Mucosa of stomach (tissue), 1 donor: ENCODE results near the gene CAMK2B.

Experiments
- H3K27me3 ChIP-seq: one replicate; pipeline ENCODE4 v1.7.0; 2013; ENCODE audit warnings: mild to moderate bottlenecking, low read length; ENCODE audit not compliant: control insufficient read depth, insufficient read depth
- H3K36me3 ChIP-seq: one replicate; pipeline ENCODE4 v1.7.0; 2013; ENCODE audit warnings: low read length; ENCODE audit not compliant: control insufficient read depth, insufficient read depth
- H3K4me1 ChIP-seq: one replicate; pipeline ENCODE4 v1.7.0; 2013; ENCODE audit warnings: mild to moderate bottlenecking, low read length; ENCODE audit not compliant: control insufficient read depth, insufficient read depth
- H3K4me3 ChIP-seq: one replicate; pipeline ENCODE4 v1.7.0; 2013; ENCODE audit warnings: low read length
- H3K9ac ChIP-seq: one replicate; pipeline ENCODE4 v1.7.0; 2013; ENCODE audit warnings: mild to moderate bottlenecking, low read length, moderate library complexity
- H3K9me3 ChIP-seq: one replicate; pipeline ENCODE4 v1.7.0; 2013; ENCODE audit warnings: mild to moderate bottlenecking, low read length, moderate library complexity; ENCODE audit not compliant: control insufficient read depth
- donor health status: Pancreatic carcinoma.

CAMK2B gene

GRCh38 chr7:44288381-44288685 is 37.1 kb downstream of the CAMK2B start:
- H3K4me1 ChIP-seq: peaks cover 10% of the 10 kb centered on the region

GRCh38 chr7:44287488-44288380 is 37.7 kb downstream of the CAMK2B start:
- Histone ChIP-seq H3K9me3 (no peaks in the 10 kb centered on the region), H3K27me3 (peaks cover 6% of the 10 kb centered on the region), H3K9ac (no peak overlapping the region), H3K4me3 (no peak overlapping the region), H3K36me3 (no peaks in the 10 kb centered on the region), H3K4me1 (peaks cover 10% of the 10 kb centered on the region)

More at GRCh38 chr7:44288381-44288685, 37.1 kb downstream of the CAMK2B start:
- no peak overlapping the region for H3K9ac ChIP-seq
- H3K27me3 ChIP-seq: peaks cover 12% of the 10 kb centered on the region
- no peak overlapping the region for H3K4me3 ChIP-seq
- H3K9me3 ChIP-seq: no peaks in the 10 kb centered on the region
- H3K36me3 ChIP-seq: no peaks in the 10 kb centered on the region

- Histone ChIP-seq H3K9me3 (no peaks in the 10 kb centered on the region), H3K9ac (no peak overlapping the region), H3K36me3 (no peaks in the 10 kb centered on the region), H3K4me1 (peaks cover 9% of the 10 kb centered on the region), H3K4me3 (no peak overlapping the region), H3K27me3 (peaks cover 3% of the 10 kb centered on the region)
These were observed 38.5 kb downstream of the CAMK2B start for GRCh38 chr7:44286618-44287487.

- peaks cover 3% of the 10 kb centered on the region for H3K27me3 ChIP-seq
- H3K36me3 ChIP-seq: no peaks in the 10 kb centered on the region
- H3K4me1 ChIP-seq: peaks cover 3% of the 10 kb centered on the region
- no peak overlapping the region for H3K9ac ChIP-seq
- H3K4me3 ChIP-seq: no peak overlapping the region
- no peaks in the 10 kb centered on the region for H3K9me3 ChIP-seq
These were observed 39.2 kb downstream of the CAMK2B start for GRCh38 chr7:44286182-44286617.

- H3K4me3 ChIP-seq: no peak overlapping the region
- no peaks in the 10 kb centered on the region for H3K4me1 ChIP-seq
- H3K27me3 ChIP-seq: peaks cover 3% of the 10 kb centered on the region
- no peak overlapping the region for H3K9ac ChIP-seq
- no peaks in the 10 kb centered on the region for H3K9me3 ChIP-seq
- no peaks in the 10 kb centered on the region for H3K36me3 ChIP-seq
These were observed 39.8 kb downstream of the CAMK2B start for GRCh38 chr7:44285561-44285960.

- no peak overlapping the region for H3K9ac ChIP-seq
- H3K4me3 ChIP-seq: no peak overlapping the region
- no peaks in the 10 kb centered on the region for H3K4me1 ChIP-seq
- peaks cover 3% of the 10 kb centered on the region for H3K27me3 ChIP-seq
- H3K36me3 ChIP-seq: no peaks in the 10 kb centered on the region
- no peaks in the 10 kb centered on the region for H3K9me3 ChIP-seq
These were observed 40.4 kb downstream of the CAMK2B start for GRCh38 chr7:44284881-44285541.

GRCh38 chr7:44284216-44284615 is 41.2 kb downstream of the CAMK2B start:
- Histone ChIP-seq H3K4me3 (no peak overlapping the region), H3K9ac (no peak overlapping the region), H3K27me3 (peaks cover 3% of the 10 kb centered on the region), H3K9me3 (no peaks in the 10 kb centered on the region), H3K4me1 (no peaks in the 10 kb centered on the region), H3K36me3 (no peaks in the 10 kb centered on the region)

GRCh38 chr7:44283381-44284211 is 41.8 kb downstream of the CAMK2B start:
- H3K9ac ChIP-seq: no peak overlapping the region
- no peaks in the 10 kb centered on the region for H3K9me3 ChIP-seq
- H3K4me1 ChIP-seq: no peaks in the 10 kb centered on the region
- H3K36me3 ChIP-seq: no peaks in the 10 kb centered on the region
- H3K27me3 ChIP-seq: peaks cover 3% of the 10 kb centered on the region
- no peak overlapping the region for H3K4me3 ChIP-seq

- peaks cover 3% of the 10 kb centered on the region for H3K27me3 ChIP-seq
- no peaks in the 10 kb centered on the region for H3K4me1 ChIP-seq
- no peaks in the 10 kb centered on the region for H3K9me3 ChIP-seq
- no peak overlapping the region for H3K9ac ChIP-seq
- no peaks in the 10 kb centered on the region for H3K36me3 ChIP-seq
- no peak overlapping the region for H3K4me3 ChIP-seq
These were observed 42.7 kb downstream of the CAMK2B start for GRCh38 chr7:44282601-44283171.

- no peak overlapping the region for H3K9ac ChIP-seq
- no peak overlapping the region for H3K4me3 ChIP-seq
- no peaks in the 10 kb centered on the region for H3K36me3 ChIP-seq
- no peaks in the 10 kb centered on the region for H3K9me3 ChIP-seq
- H3K4me1 ChIP-seq: no peaks in the 10 kb centered on the region
- H3K27me3 ChIP-seq: peaks cover under 1% of the 10 kb centered on the region
These were observed 43.4 kb downstream of the CAMK2B start for GRCh38 chr7:44281811-44282600.
